GM12878 (cell line): Measurements from ENCODE around the gene SMARCA4. TPM values are rescaled to one million over a fixed set of nuclear protein-coding genes. Genes with fewer than 3 reads are reported as not detected.

Source experiments
- BHLHE40 ChIP-seq, 2 experiments: fragments of 450-650 bp in 1 of 2; IDR thresholded peaks; 2 replicates each; pipeline ENCODE4 v1.6.1; 2011 to 2017; ENCODE audit warnings: low read depth in 2 of 2, borderline replicate concordance in 1 of 2, improper control_type of control experiment in 1 of 2, low read length in 1 of 2, mild to moderate bottlenecking in 1 of 2
- ESRRA ChIP-seq: IDR thresholded peaks from 2 replicates; pipeline ENCODE4 v1.6.1; 2012; ENCODE audit warnings: mild to moderate bottlenecking, low read length, improper control_type of control experiment
- FOXK2 ChIP-seq: fragments of 450-650 bp; IDR thresholded peaks from 2 replicates; pipeline ENCODE4 v1.6.1; 2017; ENCODE audit warnings: mild to moderate bottlenecking, moderate library complexity
- GABPA ChIP-seq: IDR thresholded peaks from 2 replicates; pipeline ENCODE4 v1.6.1; 2014; ENCODE audit warnings: antibody characterized with exemption, low read depth, mild to moderate bottlenecking, inconsistent platforms
- HDGF ChIP-seq: fragments of 450-650 bp; IDR thresholded peaks from 2 replicates; pipeline ENCODE4 v1.6.1; 2016; ENCODE audit warnings: antibody characterized with exemption
- IKZF1 ChIP-seq: fragments of 450-650 bp; conservative IDR thresholded peaks from 2 replicates; pipeline ENCODE4 v1.6.1; 2017; ENCODE audit warnings: antibody characterized with exemption, mild to moderate bottlenecking
- PAX5 ChIP-seq: IDR thresholded peaks from 2 replicates; pipeline ENCODE4 v1.6.1; 2011; ENCODE audit warnings: low read depth, low read length, borderline replicate concordance
- RB1 ChIP-seq: fragments of 450-650 bp; formaldehyde crosslinking; IDR thresholded peaks from 2 replicates; pipeline ENCODE4 v1.6.1; 2017; ENCODE audit warnings: mild to moderate bottlenecking, borderline replicate concordance
- RUNX3 ChIP-seq: IDR thresholded peaks from 2 replicates; pipeline ENCODE4 v1.6.1; 2012; ENCODE audit warnings: low read length, inconsistent platforms
- SIN3A ChIP-seq: IDR thresholded peaks from 2 replicates; pipeline ENCODE4 v1.6.1; 2012; ENCODE audit warnings: low read depth, low read length, improper control_type of control experiment
- SPI1 ChIP-seq: IDR thresholded peaks from 2 replicates; pipeline ENCODE4 v1.6.1; 2011; ENCODE audit warnings: low read depth, mild to moderate bottlenecking, low read length, moderate library complexity, borderline replicate concordance; ENCODE audit not compliant: insufficient read depth
- SREBF1 ChIP-seq: IDR thresholded peaks from 2 replicates; pipeline ENCODE4 v1.6.1; 2012; ENCODE audit warnings: mild to moderate bottlenecking, low read length
- TCF3 ChIP-seq: IDR thresholded peaks from 2 replicates; pipeline ENCODE4 v1.6.1; 2012; ENCODE audit warnings: low read depth, mild to moderate bottlenecking, low read length, borderline replicate concordance; ENCODE audit not compliant: insufficient read depth
- WRNIP1 ChIP-seq: IDR thresholded peaks from 2 replicates; pipeline ENCODE4 v1.6.1; 2011; ENCODE audit warnings: low read depth, low read length, improper control_type of control experiment, borderline replicate concordance
- polyA plus RNA-seq, 11 experiments: library from polyadenylated mRNA; depleted of rRNA in 4 of 11; unstranded in 6 of 11; stranded (reverse) in 5 of 11; fragments of >200 nt; fragmentation: Nextera tagmentation in 4 of 11; fragmentation: Illumina TruSeq in 1 of 11; extraction: Ambion mirVana in 4 of 11; extraction: Trizol in 1 of 11; gene quantifications; 1 replicate in 1 of 11; 2 replicates in 10 of 11; pipeline versions ENCODE4 v1.2.1 to v1.2.3, GENCODE V29; 2011 to 2016; ENCODE audit warnings: inconsistent platforms in 2 of 11, missing spikeins in 2 of 11, low read depth in 1 of 11
- total RNA-seq, 4 experiments: library from RNA; depleted of rRNA in 3 of 4; stranded (reverse); fragments of >200 nt in 3 of 4; fragmentation: Illumina TruSeq in 1 of 4; extraction: Trizol in 1 of 4; gene quantifications; 2 replicates each; pipeline versions ENCODE4 v1.2.1 to v1.2.3, GENCODE V29; 2013 to 2021
- TF ChIP-seq, protein P1 (sequence below): fragments of 450-650 bp; formaldehyde crosslinking; IDR thresholded peaks from 2 replicates; pipeline ENCODE4 v1.4.0; 2020; ENCODE audit warnings: mild to moderate bottlenecking, moderate library complexity
- TF ChIP-seq, protein P2 (sequence below): fragments of 450-650 bp; IDR thresholded peaks from 2 replicates; pipeline ENCODE4 v1.6.1; 2018; ENCODE audit warnings: borderline replicate concordance, mild to moderate bottlenecking; ENCODE audit not compliant: partially characterized antibody
- TF ChIP-seq, protein P3 (sequence below): IDR thresholded peaks from 2 replicates; pipeline ENCODE4 v1.6.1; 2011; ENCODE audit warnings: low read depth, mild to moderate bottlenecking, low read length, moderate library complexity, borderline replicate concordance; ENCODE audit errors: extremely low read depth
- TF ChIP-seq, protein P4 (sequence below): fragments of 450-650 bp; formaldehyde crosslinking; IDR thresholded peaks from 2 replicates; pipeline ENCODE4 v1.5.0; 2022; ENCODE audit warnings: mild to moderate bottlenecking, missing genetic modification characterization

Gene SMARCA4
- total and polyA plus RNA-seq, 10 of the 15 experiments (the other 5 are each of a cell fraction or from before 2014, with no cell fraction given), result 22.4 to 175 (median 57.4) TPM

DNA sequence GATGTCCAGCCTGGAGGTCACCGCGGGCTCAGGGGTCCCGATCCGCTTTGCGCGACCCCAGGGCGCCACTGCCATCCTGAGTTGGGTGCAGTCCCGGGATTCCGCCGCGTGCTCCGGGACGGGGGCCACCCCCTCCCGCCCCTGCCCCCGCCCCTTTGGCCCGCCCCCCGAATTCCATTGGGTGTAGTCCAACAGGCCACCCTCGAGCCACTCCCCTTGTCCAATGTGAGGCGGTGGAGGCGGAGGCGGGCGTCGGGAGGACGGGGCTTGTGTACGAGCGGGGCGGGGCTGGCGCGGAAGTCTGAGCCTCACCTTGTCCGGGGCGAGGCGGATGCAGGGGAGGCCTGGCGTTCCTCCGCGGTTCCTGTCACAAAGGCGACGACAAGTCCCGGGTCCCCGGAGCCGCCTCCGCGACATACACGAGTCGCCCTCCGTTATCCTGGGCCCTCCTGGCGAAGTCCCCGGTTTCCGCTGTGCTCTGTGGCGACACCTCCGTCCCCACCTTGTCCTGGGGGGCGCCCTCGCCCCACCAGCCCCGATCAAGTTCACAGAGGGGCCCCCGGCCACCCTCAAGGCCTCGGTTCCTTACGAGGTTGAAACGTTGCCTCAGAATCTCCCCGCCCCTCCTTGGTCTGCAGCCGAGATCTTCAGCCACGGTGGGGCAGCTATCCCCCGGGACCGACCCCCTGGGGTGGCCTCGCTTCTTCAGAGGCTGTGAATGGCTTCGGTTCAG lies 129.6 kb downstream of the SMARCA4 start (continued):
- TF ChIP-seq TCF3, result 0 out of 2 replicates have a peak, but pooled peaks have one; percentile 27
- TF ChIP-seq SIN3A, result peak; percentile 32; the same call in 1 of the 2 replicates
- peak; percentile 67; the same call in 1 of the 2 replicates for TF ChIP-seq RB1
- peak; percentile 61 for TF ChIP-seq FOXK2
- TF ChIP-seq, protein P1, sequence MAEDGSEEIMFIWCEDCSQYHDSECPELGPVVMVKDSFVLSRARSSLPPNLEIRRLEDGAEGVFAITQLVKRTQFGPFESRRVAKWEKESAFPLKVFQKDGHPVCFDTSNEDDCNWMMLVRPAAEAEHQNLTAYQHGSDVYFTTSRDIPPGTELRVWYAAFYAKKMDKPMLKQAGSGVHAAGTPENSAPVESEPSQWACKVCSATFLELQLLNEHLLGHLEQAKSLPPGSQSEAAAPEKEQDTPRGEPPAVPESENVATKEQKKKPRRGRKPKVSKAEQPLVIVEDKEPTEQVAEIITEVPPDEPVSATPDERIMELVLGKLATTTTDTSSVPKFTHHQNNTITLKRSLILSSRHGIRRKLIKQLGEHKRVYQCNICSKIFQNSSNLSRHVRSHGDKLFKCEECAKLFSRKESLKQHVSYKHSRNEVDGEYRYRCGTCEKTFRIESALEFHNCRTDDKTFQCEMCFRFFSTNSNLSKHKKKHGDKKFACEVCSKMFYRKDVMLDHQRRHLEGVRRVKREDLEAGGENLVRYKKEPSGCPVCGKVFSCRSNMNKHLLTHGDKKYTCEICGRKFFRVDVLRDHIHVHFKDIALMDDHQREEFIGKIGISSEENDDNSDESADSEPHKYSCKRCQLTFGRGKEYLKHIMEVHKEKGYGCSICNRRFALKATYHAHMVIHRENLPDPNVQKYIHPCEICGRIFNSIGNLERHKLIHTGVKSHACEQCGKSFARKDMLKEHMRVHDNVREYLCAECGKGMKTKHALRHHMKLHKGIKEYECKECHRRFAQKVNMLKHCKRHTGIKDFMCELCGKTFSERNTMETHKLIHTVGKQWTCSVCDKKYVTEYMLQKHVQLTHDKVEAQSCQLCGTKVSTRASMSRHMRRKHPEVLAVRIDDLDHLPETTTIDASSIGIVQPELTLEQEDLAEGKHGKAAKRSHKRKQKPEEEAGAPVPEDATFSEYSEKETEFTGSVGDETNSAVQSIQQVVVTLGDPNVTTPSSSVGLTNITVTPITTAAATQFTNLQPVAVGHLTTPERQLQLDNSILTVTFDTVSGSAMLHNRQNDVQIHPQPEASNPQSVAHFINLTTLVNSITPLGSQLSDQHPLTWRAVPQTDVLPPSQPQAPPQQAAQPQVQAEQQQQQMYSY (CRISPR knock-in tag), result no peak
- TF ChIP-seq, protein P2, sequence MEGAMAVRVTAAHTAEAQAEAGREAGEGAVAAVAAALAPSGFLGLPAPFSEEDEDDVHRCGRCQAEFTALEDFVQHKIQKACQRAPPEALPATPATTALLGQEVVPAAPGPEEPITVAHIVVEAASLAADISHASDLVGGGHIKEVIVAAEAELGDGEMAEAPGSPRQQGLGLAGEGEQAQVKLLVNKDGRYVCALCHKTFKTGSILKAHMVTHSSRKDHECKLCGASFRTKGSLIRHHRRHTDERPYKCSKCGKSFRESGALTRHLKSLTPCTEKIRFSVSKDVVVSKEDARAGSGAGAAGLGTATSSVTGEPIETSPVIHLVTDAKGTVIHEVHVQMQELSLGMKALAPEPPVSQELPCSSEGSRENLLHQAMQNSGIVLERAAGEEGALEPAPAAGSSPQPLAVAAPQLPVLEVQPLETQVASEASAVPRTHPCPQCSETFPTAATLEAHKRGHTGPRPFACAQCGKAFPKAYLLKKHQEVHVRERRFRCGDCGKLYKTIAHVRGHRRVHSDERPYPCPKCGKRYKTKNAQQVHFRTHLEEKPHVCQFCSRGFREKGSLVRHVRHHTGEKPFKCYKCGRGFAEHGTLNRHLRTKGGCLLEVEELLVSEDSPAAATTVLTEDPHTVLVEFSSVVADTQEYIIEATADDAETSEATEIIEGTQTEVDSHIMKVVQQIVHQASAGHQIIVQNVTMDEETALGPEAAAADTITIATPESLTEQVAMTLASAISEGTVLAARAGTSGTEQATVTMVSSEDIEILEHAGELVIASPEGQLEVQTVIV, result peak; percentile 69
- TF ChIP-seq, protein P3, sequence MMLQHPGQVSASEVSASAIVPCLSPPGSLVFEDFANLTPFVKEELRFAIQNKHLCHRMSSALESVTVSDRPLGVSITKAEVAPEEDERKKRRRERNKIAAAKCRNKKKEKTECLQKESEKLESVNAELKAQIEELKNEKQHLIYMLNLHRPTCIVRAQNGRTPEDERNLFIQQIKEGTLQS, result no peak
- peak; percentile 71; the same call in 1 of the 2 replicates for TF ChIP-seq HDGF
- TF ChIP-seq ESRRA, result no peak
- peak in 1 of 2 experiments; percentile 70; a peak in 1 of 4 replicates for TF ChIP-seq BHLHE40 (IDR thresholded peaks at IDR 0.05; ENCODE audit: borderline replicate concordance in 1 of 2, low read depth in 2 of 2, low read length in 1 of 2)
- TF ChIP-seq IKZF1, result peak; percentile 61
- no peak for TF ChIP-seq GABPA
- TF ChIP-seq PAX5, result 0 out of 2 replicates have a peak, but pooled peaks have one; percentile 12
- TF ChIP-seq SPI1, result no peak
- TF ChIP-seq WRNIP1, result 0 out of 2 replicates have a peak, but pooled peaks have one; percentile 1
- 0 out of 2 replicates have a peak, but pooled peaks have one; percentile 24 for TF ChIP-seq RUNX3
- TF ChIP-seq, protein P4, sequence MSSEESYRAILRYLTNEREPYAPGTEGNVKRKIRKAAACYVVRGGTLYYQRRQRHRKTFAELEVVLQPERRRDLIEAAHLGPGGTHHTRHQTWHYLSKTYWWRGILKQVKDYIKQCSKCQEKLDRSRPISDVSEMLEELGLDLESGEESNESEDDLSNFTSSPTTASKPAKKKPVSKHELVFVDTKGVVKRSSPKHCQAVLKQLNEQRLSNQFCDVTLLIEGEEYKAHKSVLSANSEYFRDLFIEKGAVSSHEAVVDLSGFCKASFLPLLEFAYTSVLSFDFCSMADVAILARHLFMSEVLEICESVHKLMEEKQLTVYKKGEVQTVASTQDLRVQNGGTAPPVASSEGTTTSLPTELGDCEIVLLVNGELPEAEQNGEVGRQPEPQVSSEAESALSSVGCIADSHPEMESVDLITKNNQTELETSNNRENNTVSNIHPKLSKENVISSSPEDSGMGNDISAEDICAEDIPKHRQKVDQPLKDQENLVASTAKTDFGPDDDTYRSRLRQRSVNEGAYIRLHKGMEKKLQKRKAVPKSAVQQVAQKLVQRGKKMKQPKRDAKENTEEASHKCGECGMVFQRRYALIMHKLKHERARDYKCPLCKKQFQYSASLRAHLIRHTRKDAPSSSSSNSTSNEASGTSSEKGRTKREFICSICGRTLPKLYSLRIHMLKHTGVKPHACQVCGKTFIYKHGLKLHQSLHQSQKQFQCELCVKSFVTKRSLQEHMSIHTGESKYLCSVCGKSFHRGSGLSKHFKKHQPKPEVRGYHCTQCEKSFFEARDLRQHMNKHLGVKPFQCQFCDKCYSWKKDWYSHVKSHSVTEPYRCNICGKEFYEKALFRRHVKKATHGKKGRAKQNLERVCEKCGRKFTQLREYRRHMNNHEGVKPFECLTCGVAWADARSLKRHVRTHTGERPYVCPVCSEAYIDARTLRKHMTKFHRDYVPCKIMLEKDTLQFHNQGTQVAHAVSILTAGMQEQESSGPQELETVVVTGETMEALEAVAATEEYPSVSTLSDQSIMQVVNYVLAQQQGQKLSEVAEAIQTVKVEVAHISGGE (CRISPR knock-in tag), result no peak; the same call in 1 of the 2 replicates
- peak; percentile 77; the same call in 1 of the 2 replicates for TF ChIP-seq SREBF1
